Fibroblast of mammary gland (primary cell): ENCODE data around the gene SLC18B1.

Experiments used
- DNase-seq: peaks from one replicate; pipeline ENCODE4 v3.0.0-alpha.2; 2010; ENCODE audit warnings: low read depth
- H3K4me3 ChIP-seq: 2 replicates; pipeline ENCODE4 v1.5.1; 2011; ENCODE audit warnings: low read depth, mild to moderate bottlenecking, low read length, moderate library complexity; ENCODE audit not compliant: control insufficient read depth
- CTCF ChIP-seq: conservative IDR thresholded peaks from 2 replicates; pipeline ENCODE4 v1.5.1; 2011; ENCODE audit warnings: low read depth, low read length, inconsistent platforms; ENCODE audit not compliant: control insufficient read depth, insufficient read depth

Gene SLC18B1

GRCh38 chr6:132819405-132820161 is 21.1 kb upstream of the SLC18B1 start:
- TF ChIP-seq CTCF, result no peak
- no peak overlapping the region for H3K4me3 ChIP-seq
- DNase-seq, result peak; percentile 63

- DNase-seq, result peak; percentile 40
- no peak overlapping the region for H3K4me3 ChIP-seq
- TF ChIP-seq CTCF, result no peak
Measured at GRCh38 chr6:132818404-132819359, 20.2 kb upstream of the SLC18B1 start.

GRCh38 chr6:132817554-132818403 is 19.3 kb upstream of the SLC18B1 start:
- H3K4me3 ChIP-seq, result no peak overlapping the region
- TF ChIP-seq CTCF, result no peak
- no peak for DNase-seq

GRCh38 chr6:132816660-132817059 is 18.2 kb upstream of the SLC18B1 start:
- no peak for TF ChIP-seq CTCF
- no peak for DNase-seq
- peak overlapping the region; percentile 83 for H3K4me3 ChIP-seq

- DNase-seq, result no peak
- no peak for TF ChIP-seq CTCF
Measured at GRCh38 chr6:132814716-132815570, 16.5 kb upstream of the SLC18B1 start.

More at GRCh38 chr6:132814716-132815570, 16.5 kb upstream of the SLC18B1 start:
- peak overlapping the region; percentile 83 for H3K4me3 ChIP-seq
